Fibroblast of pulmonary artery (primary cell): ENCODE results near the gene GLYATL2.

Source experiments
- DNase-seq: peaks from one replicate; pipeline ENCODE4 v3.0.0-alpha.2; 2010; ENCODE audit warnings: low read depth
- H3K4me3 ChIP-seq: replicated peaks from 2 replicates; pipeline ENCODE4 v1.5.1; 2011; ENCODE audit warnings: low read depth, mild to moderate bottlenecking, control low read depth, low read length, moderate library complexity
- CTCF ChIP-seq: IDR thresholded peaks from 2 replicates; pipeline ENCODE4 v1.5.1; 2011; ENCODE audit warnings: mild to moderate bottlenecking, control low read depth, low read length, inconsistent platforms; ENCODE audit errors: missing control alignments

Gene GLYATL2

GRCh38 chr11:58837707-58838388 is 6.7 kb downstream of the GLYATL2 start:
- TF ChIP-seq CTCF = no peak
- no peak for DNase-seq

GRCh38 chr11:58832056-58832645 is 12.4 kb downstream of the GLYATL2 start:
- H3K4me3 ChIP-seq = no peak overlapping the region
- DNase-seq = no peak
- no peak for TF ChIP-seq CTCF

More at GRCh38 chr11:58837707-58838388, 6.7 kb downstream of the GLYATL2 start:
- H3K4me3 ChIP-seq = no peak overlapping the region

- TF ChIP-seq CTCF = no peak
- H3K4me3 ChIP-seq = no peak overlapping the region
- DNase-seq = no peak
Measured at GRCh38 chr11:58830673-58831301, 13.7 kb downstream of the GLYATL2 start.

- H3K4me3 ChIP-seq = no peak overlapping the region
Measured at GRCh38 chr11:58829786-58830185, 14.7 kb downstream of the GLYATL2 start.

GRCh38 chr11:58813693-58814092 is 30.8 kb downstream of the GLYATL2 start:
- no peak for TF ChIP-seq CTCF
- no peak for DNase-seq
- no peak overlapping the region for H3K4me3 ChIP-seq

More at GRCh38 chr11:58829786-58830185, 14.7 kb downstream of the GLYATL2 start:
- no peak for TF ChIP-seq CTCF
- peak; percentile 5 for DNase-seq

GRCh38 chr11:58811499-58811898 is 33.0 kb downstream of the GLYATL2 start:
- H3K4me3 ChIP-seq = no peak overlapping the region

More at GRCh38 chr11:58811499-58811898, 33.0 kb downstream of the GLYATL2 start:
- TF ChIP-seq CTCF = no peak
- no peak for DNase-seq
